AG04450 (cell line): ENCODE data around the gene PHF21B. TPM values are rescaled to one million over a fixed set of nuclear protein-coding genes. Genes with fewer than 3 reads are reported as not detected.

ENCODE experiments used
- CTCF ChIA-PET: fragments of 300-600, 350-600 bp; formaldehyde crosslinking; extraction: SDS; loops from one replicate; lab custom pipeline; 2022; ENCODE audit warnings: antibody characterized with exemption, inconsistent platforms; lab: Charles Lee
- POLR2A ChIA-PET: fragments of 350-600 bp; formaldehyde crosslinking; extraction: SDS; loops from one replicate; lab custom pipeline; 2021; ENCODE audit warnings: antibody characterized with exemption, inconsistent platforms; lab: Yijun Ruan, JAX
- DNase-seq: peaks from one replicate; pipeline ENCODE4 v3.0.0-alpha.2; 2011; ENCODE audit warnings: low read depth, low spot score
- H3K27ac ChIP-seq: one replicate; pipeline ENCODE4 v1.5.1; 2012; ENCODE audit warnings: low read depth, low read length, control low read depth
- H3K27me3 ChIP-seq: one replicate; pipeline ENCODE4 v1.6.0; 2012; ENCODE audit warnings: low read length; ENCODE audit not compliant: control insufficient read depth, insufficient read depth
- H3K4me3 ChIP-seq: 2 replicates; pipeline ENCODE4 v1.5.1; 2011; ENCODE audit warnings: mild to moderate bottlenecking, low read depth, low read length, control low read depth
- H3K9me3 ChIP-seq: 2 replicates; pipeline ENCODE4 v1.5.1; 2012; ENCODE audit warnings: low read length; ENCODE audit not compliant: control insufficient read depth, insufficient read depth
- CTCF ChIP-seq: IDR thresholded peaks from 2 replicates; pipeline ENCODE4 v1.5.1; 2011; ENCODE audit warnings: low read depth, low read length, control low read depth, inconsistent platforms
- polyA plus RNA-seq: library from polyadenylated mRNA; depleted of rRNA; stranded (reverse); fragments of >200 nt; gene quantifications from 2 replicates; pipeline ENCODE4 v1.2.3, GENCODE V29; 2011

PHF21B gene
- polyA plus RNA-seq, 1 experiment = not detected

- Histone ChIP-seq H3K4me3 (no peak overlapping the region), H3K27ac (no peak overlapping the region), H3K9me3 (peaks cover 3% of the 10 kb centered on the region; the same call in 1 of the 2 replicates), H3K27me3 (peaks cover 9% of the 10 kb centered on the region)
- POLR2A ChIA-PET = no interaction called here
- CTCF ChIA-PET = no interaction called here
- no peak for TF ChIP-seq CTCF
- DNase-seq = no peak
Observed at GRCh38 chr22:44918925-44919392, 90.8 kb downstream of the PHF21B start.

- ChIA-PET CTCF (no interaction called here), POLR2A (no interaction called here)
- peaks cover 9% of the 10 kb centered on the region for H3K27me3 ChIP-seq
- no peak for DNase-seq
- no peak overlapping the region for H3K27ac ChIP-seq
- no peak for TF ChIP-seq CTCF
- H3K9me3 ChIP-seq = peaks cover 3% of the 10 kb centered on the region; the same call in 1 of the 2 replicates
- no peak overlapping the region for H3K4me3 ChIP-seq
Observed at GRCh38 chr22:44918166-44918924, 91.5 kb downstream of the PHF21B start.

GRCh38 chr22:44917372-44918165 lies 92.2 kb downstream of the PHF21B start:
- Histone ChIP-seq H3K4me3 (no peak overlapping the region), H3K27ac (no peak overlapping the region), H3K27me3 (peaks cover 9% of the 10 kb centered on the region), H3K9me3 (peaks cover 3% of the 10 kb centered on the region; the same call in 1 of the 2 replicates)
- no peak for DNase-seq
- ChIA-PET CTCF (no interaction called here), POLR2A (no interaction called here)
- no peak for TF ChIP-seq CTCF

GRCh38 chr22:44916281-44917231 lies 93.2 kb downstream of the PHF21B start:
- H3K9me3 ChIP-seq = peaks cover 3% of the 10 kb centered on the region; the same call in 1 of the 2 replicates
- no peak overlapping the region for H3K4me3 ChIP-seq
- ChIA-PET CTCF (no interaction called here), POLR2A (no interaction called here)
- TF ChIP-seq CTCF = no peak
- H3K27ac ChIP-seq = no peak overlapping the region
- H3K27me3 ChIP-seq = peaks cover 9% of the 10 kb centered on the region
- no peak for DNase-seq
